ENCODE data around the gene SEMA4D. TPM values are rescaled to one million over a fixed set of nuclear protein-coding genes. Genes with fewer than 3 reads are reported as not detected.

SEMA4D gene
- total and polyA plus RNA-seq, 7 donors, result 1.4 to 35.1 (median 4.6) TPM

DNA sequence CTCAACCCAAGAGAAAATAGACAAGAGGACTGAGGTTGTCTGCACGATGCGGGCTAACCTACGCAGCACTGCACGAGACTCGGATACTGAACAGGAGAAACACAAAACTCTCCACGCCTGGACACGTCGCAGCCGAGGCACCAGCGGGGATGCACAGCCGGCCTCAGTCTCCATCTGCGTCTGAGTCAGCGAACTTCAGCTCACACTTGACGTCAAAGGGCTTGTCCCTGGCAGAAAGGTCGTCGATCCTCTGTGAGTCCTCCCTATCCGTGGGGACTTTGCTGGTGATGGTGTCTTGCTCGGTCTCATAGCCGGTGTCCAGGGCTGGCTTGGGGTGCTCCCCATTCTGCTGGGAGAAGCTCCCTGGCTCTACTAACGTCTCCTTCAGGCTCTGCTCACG, 119.4 kb downstream of the SEMA4D start:
- Histone ChIP-seq H3K4me1 (peaks cover 0 to 9% (median 0%) of the 10 kb centered on the region in 4 donors), H3K27ac (no peak overlapping the region), H3K4me3 (no peak overlapping the region), H3K27me3 (no peaks in the 10 kb centered on the region), H3K36me3 (peaks cover 0 to 18% (median 0%) of the 10 kb centered on the region in 4 donors), H3K9me3 (no peaks in the 10 kb centered on the region)
- no peak for DNase-seq
- TF ChIP-seq POLR2AphosphoS5 (IDR thresholded peaks at IDR 0.05), result no peak
- TF ChIP-seq POLR2A (IDR thresholded peaks at IDR 0.05), result no peak
- TF ChIP-seq, protein P1, sequence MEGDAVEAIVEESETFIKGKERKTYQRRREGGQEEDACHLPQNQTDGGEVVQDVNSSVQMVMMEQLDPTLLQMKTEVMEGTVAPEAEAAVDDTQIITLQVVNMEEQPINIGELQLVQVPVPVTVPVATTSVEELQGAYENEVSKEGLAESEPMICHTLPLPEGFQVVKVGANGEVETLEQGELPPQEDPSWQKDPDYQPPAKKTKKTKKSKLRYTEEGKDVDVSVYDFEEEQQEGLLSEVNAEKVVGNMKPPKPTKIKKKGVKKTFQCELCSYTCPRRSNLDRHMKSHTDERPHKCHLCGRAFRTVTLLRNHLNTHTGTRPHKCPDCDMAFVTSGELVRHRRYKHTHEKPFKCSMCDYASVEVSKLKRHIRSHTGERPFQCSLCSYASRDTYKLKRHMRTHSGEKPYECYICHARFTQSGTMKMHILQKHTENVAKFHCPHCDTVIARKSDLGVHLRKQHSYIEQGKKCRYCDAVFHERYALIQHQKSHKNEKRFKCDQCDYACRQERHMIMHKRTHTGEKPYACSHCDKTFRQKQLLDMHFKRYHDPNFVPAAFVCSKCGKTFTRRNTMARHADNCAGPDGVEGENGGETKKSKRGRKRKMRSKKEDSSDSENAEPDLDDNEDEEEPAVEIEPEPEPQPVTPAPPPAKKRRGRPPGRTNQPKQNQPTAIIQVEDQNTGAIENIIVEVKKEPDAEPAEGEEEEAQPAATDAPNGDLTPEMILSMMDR (IDR thresholded peaks at IDR 0.05), result no peak
- no peak for TF ChIP-seq EP300 (IDR thresholded peaks at IDR 0.05)
- intact Hi-C loops (cut with DNase I), result no loop called here
- WGBS, 2 donors, result 94 to 95% methylated on average over 21 of the region's 21 CpGs

GRCh38 chr9:89377411-89377810, 120.5 kb downstream of the SEMA4D start:
- WGBS, 2 donors, result 88 to 92% methylated on average over 12 of the region's 12 CpGs
- Histone ChIP-seq H3K36me3 (peaks cover 0 to 12% (median 0%) of the 10 kb centered on the region in 4 donors), H3K4me3 (no peak overlapping the region), H3K4me1 (peaks cover 0 to 9% (median 0%) of the 10 kb centered on the region in 4 donors), H3K9me3 (no peaks in the 10 kb centered on the region), H3K27me3 (no peaks in the 10 kb centered on the region), H3K27ac (no peak overlapping the region)
- TF ChIP-seq POLR2A (IDR thresholded peaks at IDR 0.05), result no peak
- TF ChIP-seq, protein P1 (IDR thresholded peaks at IDR 0.05), result no peak
- DNase-seq, result no peak
- intact Hi-C loops (cut with DNase I), result no loop called here

- TF ChIP-seq POLR2A (IDR thresholded peaks at IDR 0.05), result no peak
- TF ChIP-seq POLR2AphosphoS5 (IDR thresholded peaks at IDR 0.05), result no peak
- TF ChIP-seq, protein P1 (IDR thresholded peaks at IDR 0.05), result no peak
- no peak for TF ChIP-seq EP300 (IDR thresholded peaks at IDR 0.05)
- no peak for DNase-seq
- peaks cover 0 to 11% (median 0%) of the 10 kb centered on the region in 4 donors for H3K36me3 ChIP-seq
- peaks cover 0 to 9% (median 0%) of the 10 kb centered on the region in 4 donors for H3K4me1 ChIP-seq
- no peak overlapping the region for H3K4me3 ChIP-seq
- no peaks in the 10 kb centered on the region for H3K27me3 ChIP-seq
- intact Hi-C loops (cut with DNase I), result no loop called here
- WGBS, 2 donors, result 85 to 88% methylated on average over 17 of the region's 17 CpGs
- H3K9me3 ChIP-seq, result no peaks in the 10 kb centered on the region
- H3K27ac ChIP-seq, result no peak overlapping the region
Observed at GRCh38 chr9:89376741-89377351, 121.1 kb downstream of the SEMA4D start.

DNA sequence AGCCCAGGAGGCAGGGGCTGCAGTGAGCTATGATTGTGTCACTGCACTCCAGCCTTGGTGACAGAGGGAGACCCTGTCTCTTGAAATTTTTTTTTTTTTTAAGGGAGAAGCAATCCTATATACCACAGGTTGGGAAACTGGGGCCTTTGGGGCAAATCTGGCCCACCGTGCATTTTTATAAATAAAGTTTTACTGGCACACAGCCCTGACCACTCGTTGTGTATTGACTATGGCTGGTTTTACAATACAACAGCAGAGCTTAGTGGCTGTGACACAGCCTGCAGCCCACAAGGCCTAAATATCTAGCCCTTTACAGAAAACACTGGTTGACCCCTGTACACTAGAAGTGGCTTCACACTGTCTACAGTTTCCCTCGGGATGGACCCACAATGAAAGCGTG, 121.6 kb downstream of the SEMA4D start:
- Histone ChIP-seq H3K27me3 (no peaks in the 10 kb centered on the region), H3K4me1 (peaks cover 0 to 9% (median 0%) of the 10 kb centered on the region in 4 donors), H3K27ac (no peak overlapping the region), H3K4me3 (no peak overlapping the region), H3K36me3 (peaks cover 0 to 11% (median 0%) of the 10 kb centered on the region in 4 donors), H3K9me3 (no peaks in the 10 kb centered on the region)
- no peak for DNase-seq
- WGBS, 2 donors, result 90% methylated on average over 4 of the region's 4 CpGs
- intact Hi-C loops (cut with DNase I), result no loop called here
- TF ChIP-seq, protein P1 (IDR thresholded peaks at IDR 0.05), result no peak
- TF ChIP-seq POLR2A (IDR thresholded peaks at IDR 0.05) (no peak), EP300 (IDR thresholded peaks at IDR 0.05) (no peak), POLR2AphosphoS5 (IDR thresholded peaks at IDR 0.05) (no peak)
